ENCODE data around the gene CEP72.

GRCh38 chr5:568061-568781 is 43.9 kb upstream of the CEP72 start:
- no peak for TF ChIP-seq POLR2A (IDR thresholded peaks at IDR 0.05; ENCODE audit: low read depth)
- TF ChIP-seq CTCF (IDR thresholded peaks at IDR 0.05): no peak
- no peak for TF ChIP-seq POLR2AphosphoS5 (IDR thresholded peaks at IDR 0.05)
- no peak for TF ChIP-seq EP300 (IDR thresholded peaks at IDR 0.05)

Measured in esophagus muscularis mucosa (tissue), 4 donors.